ENCODE measurements around the gene CAPN15. TPM values are rescaled to one million over a fixed set of nuclear protein-coding genes. Genes with fewer than 3 reads are reported as not detected.
A peak's percentile ranks its signal among the peaks of the same experiment; 100 is the strongest.
"Not testable (repeated sequence)": the region's sequence is repeated elsewhere in the genome, so short reads cannot be mapped to it uniquely, and the experiment has no call there.

Gene CAPN15
- total and polyA plus RNA-seq, 8 donors: 25.4 to 75.7 (median 40.3) TPM

DNA sequence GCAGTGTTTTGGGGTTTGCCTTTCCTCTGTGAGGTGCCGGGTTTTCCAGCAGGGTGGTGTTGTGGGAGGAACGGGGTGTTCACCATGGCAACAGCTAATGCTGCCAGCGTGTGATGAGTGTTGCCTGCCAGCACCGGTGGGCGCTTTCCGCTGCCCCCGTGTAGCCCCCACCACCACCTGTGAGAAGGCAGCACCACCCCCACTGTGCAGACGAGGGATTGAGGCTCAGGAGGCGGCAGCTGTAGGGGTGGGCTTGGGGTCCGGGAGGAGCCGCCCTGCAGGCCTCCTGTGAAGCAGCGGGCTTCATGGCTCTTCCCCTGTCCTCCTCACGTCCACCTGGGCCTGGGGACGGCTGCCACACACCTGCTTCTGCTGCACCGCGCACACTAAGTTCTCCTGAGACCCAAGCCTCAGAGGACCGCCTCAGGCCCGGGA is 67.6 kb downstream of the CAPN15 start:
- H3K27ac ChIP-seq: peak overlapping the region in 3 of 4 donors; percentile 15 to 98 (median 31)
- intact Hi-C loops (cut with DNase I): no loop called here
- no peak overlapping the region for H3K4me3 ChIP-seq
- H3K9me3 ChIP-seq: no peaks in the 10 kb centered on the region
- no peak for ATAC-seq
- no peak for FAIRE-seq
- H3K36me3 ChIP-seq: peaks cover 0 to 2% (median 0%) of the 10 kb centered on the region in 3 donors
- no peak for TF ChIP-seq CTCF (IDR thresholded peaks at IDR 0.05)
- WGBS, 2 donors: 77 to 81% methylated on average over 18 of the region's 18 CpGs
- peak in 5 of 6 donors; percentile 29 to 72 (median 31) for DNase-seq
- H3K4me1 ChIP-seq: peaks cover 50 to 53% (median 52%) of the 10 kb centered on the region in 3 donors
- no peaks in the 10 kb centered on the region for H3K27me3 ChIP-seq

- 61 to 63% methylated on average over 34 of the region's 34 CpGs for WGBS, 2 donors
- FAIRE-seq: no peak
- Histone ChIP-seq H3K27ac (peak overlapping the region in 2 of 4 donors; percentile 44 to 98), H3K27me3 (no peaks in the 10 kb centered on the region), H3K4me1 (peaks cover 50 to 53% (median 52%) of the 10 kb centered on the region in 3 donors), H3K9me3 (no peaks in the 10 kb centered on the region), H3K4me3 (no peak overlapping the region), H3K36me3 (peaks cover 0 to 6% (median 0%) of the 10 kb centered on the region in 3 donors)
- ATAC-seq: peak; percentile 13 to 40 (median 24)
- DNase-seq: peak; percentile 65 to 82 (median 74)
- intact Hi-C loops (cut with DNase I): no loop called here
- TF ChIP-seq CTCF (IDR thresholded peaks at IDR 0.05): no peak
Measured at GRCh38 chr16:595942-596735, 68.6 kb downstream of the CAPN15 start.

DNA sequence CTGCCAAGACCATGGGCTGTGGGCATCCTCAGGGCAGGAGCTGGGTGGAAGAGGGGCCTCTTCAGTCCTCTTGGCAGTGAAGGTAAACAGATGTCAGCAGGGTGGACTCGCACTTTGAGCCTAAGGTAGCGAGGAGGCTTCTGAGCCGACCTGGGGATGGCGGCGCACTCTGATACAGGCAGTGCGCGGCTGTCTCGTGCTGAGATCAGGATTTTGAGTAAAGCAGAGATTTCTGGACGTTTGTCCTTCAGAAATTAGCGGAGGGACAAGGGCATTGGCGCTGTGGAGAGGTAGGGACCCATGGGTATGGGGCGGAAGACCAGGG is 69.2 kb downstream of the CAPN15 start:
- Histone ChIP-seq H3K27me3 (no peaks in the 10 kb centered on the region), H3K4me3 (no peak overlapping the region), H3K9me3 (no peaks in the 10 kb centered on the region), H3K27ac (peak overlapping the region in 1 of 4 donors; percentile 98), H3K36me3 (peaks cover 0 to 6% (median 0%) of the 10 kb centered on the region in 3 donors), H3K4me1 (peaks cover 48 to 51% (median 50%) of the 10 kb centered on the region in 3 donors)
- no peak for FAIRE-seq
- no peak for ATAC-seq
- intact Hi-C loops (cut with DNase I): no loop called here
- DNase-seq: peak in 2 of 6 donors; percentile 36 to 78
- no peak for TF ChIP-seq CTCF (IDR thresholded peaks at IDR 0.05)
- WGBS, 2 donors: 52 to 63% methylated on average over 12 of the region's 12 CpGs

GRCh38 chr16:597655-598054 is 70.1 kb downstream of the CAPN15 start:
- FAIRE-seq: not testable (repeated sequence)

DNA sequence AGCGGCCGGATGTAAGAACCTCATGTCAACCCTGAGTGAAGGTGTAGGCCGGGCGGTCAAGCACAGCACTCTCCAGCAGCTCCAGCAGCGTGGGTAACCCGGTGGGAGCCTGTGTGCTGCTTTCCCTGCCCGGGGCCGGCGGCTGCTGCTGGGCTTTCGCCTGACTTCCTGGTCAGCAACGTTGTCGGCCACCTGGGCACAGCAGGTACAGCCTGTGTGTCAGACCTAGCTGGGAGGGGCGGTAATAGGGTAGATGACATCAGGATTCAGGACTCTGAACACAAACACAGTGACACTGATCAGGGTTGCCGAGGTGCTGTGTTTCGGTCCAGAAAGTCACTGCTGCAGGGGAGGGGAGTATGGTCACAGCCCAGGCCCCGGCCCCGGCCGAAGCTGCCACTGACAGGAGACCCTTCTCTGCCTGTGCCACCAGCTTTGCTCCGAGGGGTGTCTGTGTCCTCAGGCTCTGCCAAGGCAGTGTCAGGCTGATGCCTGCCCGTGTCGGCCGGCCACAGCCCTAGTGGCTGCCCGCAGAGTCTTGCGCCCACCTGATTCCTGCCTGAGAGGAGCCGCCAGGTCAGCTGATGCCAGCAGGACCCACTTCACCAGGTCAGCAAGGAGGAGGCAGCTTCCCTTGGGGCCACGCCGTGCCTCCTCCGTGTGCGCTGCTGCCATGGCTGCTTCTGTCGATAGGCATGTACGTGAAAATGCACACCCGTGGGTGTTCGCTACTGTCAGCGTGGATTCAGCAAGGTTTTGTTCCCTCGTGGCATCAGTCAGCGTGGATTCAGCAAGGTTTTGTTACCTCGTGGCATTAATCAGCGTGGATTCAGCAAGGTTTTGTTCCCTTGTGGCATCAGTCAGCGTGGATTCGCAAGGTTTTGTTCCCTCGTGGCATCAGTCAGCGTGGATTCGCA is 71.6 kb downstream of the CAPN15 start:
- TF ChIP-seq CTCF (IDR thresholded peaks at IDR 0.05): no peak
- no peak overlapping the region for H3K27ac ChIP-seq
- no peaks in the 10 kb centered on the region for H3K9me3 ChIP-seq
- no peaks in the 10 kb centered on the region for H3K27me3 ChIP-seq
- no peak for FAIRE-seq
- peaks cover 25 to 27% (median 26%) of the 10 kb centered on the region in 3 donors for H3K4me1 ChIP-seq
- no peak overlapping the region for H3K4me3 ChIP-seq
- intact Hi-C loops (cut with DNase I): no loop called here
- WGBS, 2 donors: 93 to 96% methylated on average over 43 of the region's 43 CpGs
- DNase-seq: peak in 2 of 6 donors; percentile 61 to 67
- ATAC-seq: peak in 2 of 4 donors; percentile 17 to 35
- peaks cover 0 to 6% (median 0%) of the 10 kb centered on the region in 3 donors for H3K36me3 ChIP-seq

More at GRCh38 chr16:597655-598054, 70.1 kb downstream of the CAPN15 start:
- intact Hi-C loops (cut with DNase I); DNase-seq; H3K27me3 ChIP-seq; ATAC-seq; H3K4me3 ChIP-seq; H3K27ac ChIP-seq; H3K9me3 ChIP-seq; H3K36me3 ChIP-seq: not testable (repeated sequence)
- peaks cover 38 to 41% (median 40%) of the 10 kb centered on the region in 3 donors for H3K4me1 ChIP-seq
- 93 to 99% methylated on average over 6 to 7 of the region's 7 CpGs for WGBS, 2 donors

Measured in pancreas (tissue), 10 donors.